Bone marrow (tissue), 2 donors: ENCODE results near the gene SMARCAL1.
A peak's percentile ranks its signal among the peaks of the same experiment; 100 is the strongest.

Experiments
- DNase-seq, 2 donors: peaks; one replicate each; lab custom pipeline; 2025; lab: John Stamatoyannopoulos, UW

SMARCAL1 gene

GRCh38 chr2:216392945-216393840 lies 19.1 kb upstream of the SMARCAL1 start:
- no peak for DNase-seq

DNA sequence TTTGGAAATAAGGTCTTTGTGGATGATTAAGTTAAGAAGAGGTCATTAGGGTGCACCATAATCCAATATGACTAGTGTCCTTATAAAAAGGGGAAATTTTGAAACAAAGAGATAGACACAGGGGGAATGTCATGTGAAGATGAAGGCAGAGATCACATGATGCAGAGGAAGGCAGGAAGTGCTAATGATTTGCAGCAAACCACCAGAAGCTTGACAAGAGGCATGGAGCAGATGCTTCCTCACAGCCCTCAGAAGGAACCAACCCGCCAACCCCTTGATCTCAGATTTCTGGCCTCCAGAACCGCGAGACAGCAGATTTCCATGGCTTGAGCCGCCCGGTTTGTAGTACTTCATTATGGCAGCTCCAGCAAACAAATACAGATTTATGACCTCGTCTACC lies 17.4 kb upstream of the SMARCAL1 start:
- no peak for DNase-seq

- no peak for DNase-seq
These were observed 12.7 kb upstream of the SMARCAL1 start for GRCh38 chr2:216399621-216400020.

DNA sequence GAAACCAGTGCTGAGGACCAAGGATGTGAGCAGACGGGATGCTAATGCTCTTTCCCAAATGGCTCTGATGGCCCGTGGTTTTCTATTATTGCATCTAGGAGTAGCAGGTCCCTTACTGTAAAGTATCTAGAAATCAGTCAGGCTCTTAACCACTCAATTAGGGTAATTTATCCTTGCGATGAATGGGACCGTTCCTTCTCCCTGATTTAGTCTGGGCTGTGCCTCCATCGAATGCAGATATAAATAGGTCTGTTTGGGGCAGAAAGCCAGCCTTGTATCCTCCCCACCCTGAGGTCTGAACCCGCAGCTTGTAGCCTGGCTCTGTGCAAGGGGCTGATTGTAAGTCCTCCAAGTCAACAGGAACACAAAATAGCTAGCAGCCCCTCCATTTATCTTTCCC lies 9.5 kb upstream of the SMARCAL1 start:
- no peak for DNase-seq

DNA sequence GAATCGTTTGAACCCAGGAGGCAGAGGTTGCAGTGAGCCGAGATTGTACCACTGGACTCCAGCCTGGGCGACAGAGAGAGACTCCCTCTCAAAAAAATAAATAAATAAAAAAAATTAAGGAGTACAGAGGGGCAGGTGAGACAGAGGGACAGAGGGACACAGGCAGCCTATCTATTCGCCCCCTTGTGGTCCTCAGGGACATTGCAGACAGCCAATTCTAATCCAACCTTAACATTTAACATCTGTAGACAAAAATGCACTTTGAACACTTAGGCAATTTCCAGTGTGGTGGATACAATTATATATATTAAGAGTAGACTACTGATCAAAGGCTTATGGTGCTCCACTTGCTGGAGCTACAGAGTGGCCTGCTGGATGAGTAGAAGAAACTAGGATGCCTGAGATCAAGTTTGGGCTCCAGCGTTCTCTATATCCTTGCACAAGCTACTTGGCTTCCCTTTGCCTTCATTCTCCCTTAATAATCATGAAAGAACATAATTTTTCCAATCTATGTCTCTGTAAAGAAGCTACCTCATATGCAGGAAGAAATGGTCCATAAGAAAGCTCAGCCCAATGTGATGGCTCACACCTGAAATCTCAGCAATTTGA lies 8.2 kb upstream of the SMARCAL1 start:
- DNase-seq = peak in 1 of 2 donors; percentile 7

GRCh38 chr2:216405588-216405987 lies 6.7 kb upstream of the SMARCAL1 start:
- no peak for DNase-seq

DNA sequence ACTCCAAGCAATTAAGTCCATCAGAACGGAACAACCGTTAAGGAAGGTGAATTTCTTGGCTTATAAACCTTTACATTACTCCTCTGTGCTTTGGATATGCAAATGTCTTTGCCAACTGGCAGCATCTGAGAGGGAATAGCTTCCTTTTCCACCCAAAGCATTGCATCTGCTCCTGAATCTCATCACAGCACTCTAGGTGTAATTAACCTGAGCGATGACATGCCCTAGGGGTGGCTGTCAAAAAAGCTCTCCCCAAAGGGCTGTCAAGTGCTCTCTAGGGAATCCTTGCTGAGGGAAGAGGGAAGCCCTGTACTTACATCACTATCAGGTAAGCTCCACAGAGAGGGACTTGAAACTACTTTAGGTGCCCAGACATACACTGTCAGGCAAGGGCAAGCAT lies 5.5 kb upstream of the SMARCAL1 start:
- no peak for DNase-seq

GRCh38 chr2:216408426-216409290 lies 3.6 kb upstream of the SMARCAL1 start:
- no peak for DNase-seq

GRCh38 chr2:216410550-216410949 lies 1.7 kb upstream of the SMARCAL1 start:
- DNase-seq = no peak

DNA sequence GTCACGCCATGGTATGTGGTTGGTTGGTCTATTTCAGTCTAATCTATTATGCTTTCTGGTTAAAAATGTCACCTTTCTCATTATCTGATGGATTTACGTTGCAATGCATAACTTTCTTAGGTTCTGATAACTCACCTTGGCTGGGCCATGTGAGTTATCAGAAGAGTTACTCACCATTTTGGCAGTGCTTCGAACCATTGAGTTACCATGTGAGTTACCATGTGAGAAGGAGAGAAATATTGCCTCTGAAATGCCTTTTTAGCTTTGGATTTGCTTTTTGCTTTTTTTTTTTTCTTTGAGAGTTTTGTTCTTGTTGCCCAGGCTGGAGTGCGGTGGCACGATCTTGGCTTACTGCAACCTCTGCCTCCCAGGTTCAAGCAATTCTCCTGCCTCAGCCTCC lies 1.6 kb downstream of the SMARCAL1 start:
- DNase-seq = no peak

- no peak for DNase-seq
These were observed 2.6 kb downstream of the SMARCAL1 start for GRCh38 chr2:216414772-216415319.

- DNase-seq = no peak
These were observed 3.3 kb downstream of the SMARCAL1 start for GRCh38 chr2:216415541-216415940.

GRCh38 chr2:216416571-216417307 lies 4.5 kb downstream of the SMARCAL1 start:
- DNase-seq = no peak

- DNase-seq = no peak
These were observed 6.7 kb downstream of the SMARCAL1 start for GRCh38 chr2:216418981-216419380.

DNA sequence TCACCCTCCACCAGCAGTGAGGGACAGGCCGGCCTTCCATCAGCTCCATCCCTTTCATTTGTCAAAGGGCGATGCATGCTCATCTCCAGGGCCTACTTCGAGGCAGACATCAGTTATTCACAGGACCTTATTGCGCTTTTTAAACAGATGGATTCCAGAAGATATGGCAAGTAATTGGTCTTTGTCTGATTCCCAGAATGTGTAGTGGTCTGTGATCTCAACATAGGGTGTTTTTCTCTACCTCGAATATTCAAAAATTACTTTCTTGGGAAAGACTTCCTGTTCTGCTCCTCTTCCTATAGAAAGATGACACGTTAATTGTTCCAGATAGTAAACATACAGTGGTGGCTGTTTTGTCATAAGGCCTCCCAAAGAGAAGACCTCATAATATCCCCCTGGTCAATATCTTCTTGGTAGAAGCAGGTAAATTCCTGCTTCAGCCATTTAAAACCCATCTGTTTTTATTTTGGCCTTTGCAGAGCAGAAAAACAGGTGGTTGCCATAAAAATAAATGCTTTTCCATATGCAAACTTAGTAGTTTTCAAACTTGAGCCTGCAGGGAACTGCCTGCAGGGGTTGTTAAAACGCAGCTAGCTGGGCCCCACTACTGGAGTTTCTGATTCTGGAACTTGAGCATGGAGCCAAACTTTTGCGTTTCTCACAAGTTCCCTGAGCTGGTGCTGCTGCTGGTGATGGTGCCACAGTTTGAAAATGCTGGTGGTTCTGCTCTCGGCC lies 8.2 kb downstream of the SMARCAL1 start:
- no peak for DNase-seq

GRCh38 chr2:216423071-216423470 lies 10.8 kb downstream of the SMARCAL1 start:
- DNase-seq = no peak

- DNase-seq = no peak
These were observed 12.0 kb downstream of the SMARCAL1 start for GRCh38 chr2:216424274-216424673.

DNA sequence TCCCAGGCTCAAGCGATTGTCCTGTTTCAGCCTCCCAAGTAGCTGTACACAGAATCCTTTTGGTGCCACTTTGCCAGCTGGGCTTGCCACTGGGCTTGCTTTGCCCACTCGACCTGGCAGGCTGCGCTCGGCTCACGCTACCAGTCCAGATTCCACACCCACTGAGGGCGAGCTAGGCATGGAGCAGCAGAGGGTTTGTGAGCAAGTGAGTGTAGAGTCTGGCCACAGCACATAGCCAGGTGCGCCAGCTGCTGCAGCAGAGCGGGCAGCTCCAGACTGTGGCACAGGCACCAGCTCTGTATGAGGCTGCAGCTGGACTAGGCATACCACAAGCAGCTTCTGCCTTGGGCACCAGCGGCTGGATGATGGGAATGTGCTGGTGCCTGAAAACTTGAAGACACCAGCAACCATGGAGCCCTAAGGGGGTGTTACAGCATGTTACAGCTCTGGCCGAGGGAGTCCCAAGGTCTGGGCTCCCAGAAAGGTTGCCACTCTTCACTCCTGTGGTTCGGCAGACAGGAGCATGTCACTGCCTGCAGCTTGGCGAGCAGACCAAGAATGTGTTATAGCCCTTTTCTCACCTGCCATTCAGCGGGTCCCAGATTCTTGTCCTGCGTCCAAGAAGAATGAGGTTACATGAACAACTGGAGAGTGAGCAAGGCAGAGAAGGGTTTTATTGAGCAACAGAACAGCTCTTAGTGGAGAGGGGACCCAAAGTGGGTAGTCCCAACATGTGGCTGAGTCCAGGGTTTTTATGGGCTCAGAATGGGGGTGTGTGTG lies 12.9 kb downstream of the SMARCAL1 start:
- no peak for DNase-seq

DNA sequence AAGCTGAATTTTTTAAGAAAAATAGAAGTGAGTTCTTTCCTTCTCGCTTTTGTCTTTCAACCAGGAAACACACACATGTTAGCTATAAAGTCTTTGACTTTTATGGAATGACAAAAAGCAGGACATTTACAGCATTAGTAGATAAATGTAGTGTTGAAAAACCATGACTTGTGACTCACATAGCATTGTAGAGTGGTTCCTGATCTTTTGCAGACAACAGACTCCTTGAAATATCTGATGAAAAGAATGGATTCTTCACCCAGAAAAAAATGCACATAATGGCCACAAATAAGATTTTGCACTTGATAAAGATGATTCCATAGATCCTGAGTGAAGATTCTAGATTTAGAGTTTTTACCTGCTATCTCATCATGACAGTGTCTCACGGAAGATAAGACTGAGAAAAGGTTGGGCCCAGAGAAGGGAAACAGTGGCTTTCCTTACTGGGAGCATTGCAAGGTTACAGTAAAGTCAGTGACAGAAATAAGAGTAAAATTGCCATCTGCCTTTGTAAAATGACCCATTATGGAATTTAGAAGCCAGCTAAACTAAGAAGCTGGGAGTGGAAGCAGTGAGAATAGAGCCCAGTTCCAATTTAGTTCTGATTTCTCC lies 14.0 kb downstream of the SMARCAL1 start:
- no peak for DNase-seq

- no peak for DNase-seq
These were observed 14.7 kb downstream of the SMARCAL1 start for GRCh38 chr2:216426938-216427337.
